HUES64 (cell line): Measurements from ENCODE around the gene PCSK5.

Experiments
- H3K27ac ChIP-seq: 2 replicates; pipeline ENCODE4 v1.7.0; 2013; ENCODE audit warnings: low read depth, low read length, inconsistent platforms
- H3K27me3 ChIP-seq: 2 replicates; pipeline ENCODE4 v1.6.1; 2013; ENCODE audit warnings: mild to moderate bottlenecking, low read length; ENCODE audit not compliant: insufficient read depth
- H3K36me3 ChIP-seq: 2 replicates; pipeline ENCODE4 v1.6.1; 2013; ENCODE audit warnings: mild to moderate bottlenecking, low read length; ENCODE audit not compliant: insufficient read depth
- H3K4me1 ChIP-seq: 2 replicates; pipeline ENCODE4 v1.6.1; 2013; ENCODE audit warnings: mild to moderate bottlenecking, low read length, moderate library complexity; ENCODE audit not compliant: insufficient read depth
- H3K4me3 ChIP-seq: 2 replicates; pipeline ENCODE4 v1.5.1; 2013; ENCODE audit warnings: mild to moderate bottlenecking, low read length, moderate library complexity
- H3K9ac ChIP-seq: 2 replicates; pipeline ENCODE4 v1.6.1; 2013; ENCODE audit warnings: mild to moderate bottlenecking, low read depth, low read length
- H3K9me3 ChIP-seq: 2 replicates; pipeline ENCODE4 v1.6.1; 2013; ENCODE audit warnings: low read depth, low read length; ENCODE audit not compliant: insufficient read depth
- WGBS: fragments of 150-250, 120-280 bp; methylation state at CpG from one replicate; pipeline ENCODE4 v1.1.7; 2013; ENCODE audit warnings: missing lambda C conversion rate; 5-methylcytosine and 5-hydroxymethylcytosine counted together

The PCSK5 gene

DNA sequence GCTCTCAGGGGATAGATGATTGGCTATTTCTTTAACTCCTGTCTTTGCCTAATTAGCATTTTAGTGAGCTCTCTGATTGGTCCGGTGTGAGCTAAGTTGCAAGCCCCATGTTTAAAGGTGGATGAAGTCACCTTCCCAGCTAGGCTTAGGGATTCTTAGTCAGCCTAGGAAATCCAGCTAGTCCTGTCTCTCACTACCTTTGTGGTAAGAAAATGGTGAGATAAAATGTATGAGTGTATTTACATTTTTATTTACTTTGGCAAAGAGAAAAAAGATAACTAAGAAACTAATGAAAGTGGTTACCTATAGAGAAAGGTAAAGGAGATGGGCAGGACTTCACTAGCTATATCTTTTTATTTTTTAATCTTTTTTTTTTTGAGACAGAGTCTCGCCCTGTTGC lies 357.0 kb downstream of the PCSK5 start:
- H3K4me3 ChIP-seq: no peak overlapping the region
- 100% methylated on average over 1 of the region's 2 CpGs for WGBS
- H3K9ac ChIP-seq: no peak overlapping the region
- no peaks in the 10 kb centered on the region for H3K27me3 ChIP-seq
- H3K27ac ChIP-seq: no peak overlapping the region
- no peaks in the 10 kb centered on the region for H3K4me1 ChIP-seq
- no peaks in the 10 kb centered on the region for H3K9me3 ChIP-seq
- no peaks in the 10 kb centered on the region for H3K36me3 ChIP-seq

DNA sequence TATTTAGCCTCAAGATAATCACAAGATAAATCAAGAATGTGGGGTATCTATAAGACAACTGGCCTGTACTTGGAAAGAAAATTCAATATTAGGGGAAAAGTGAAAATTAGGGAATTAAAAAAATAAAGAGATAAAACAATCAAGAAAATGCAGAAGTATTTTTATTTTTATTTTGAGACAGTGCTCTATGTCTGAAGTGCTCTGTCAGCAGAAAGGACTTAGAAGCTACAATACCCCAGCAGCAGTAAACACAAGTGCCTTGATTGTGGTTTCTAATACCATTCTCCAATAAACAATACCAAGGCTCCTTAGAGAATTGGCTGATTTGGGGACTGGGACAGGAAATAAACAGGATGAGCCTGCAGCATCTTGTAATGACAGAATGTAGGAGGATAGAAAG lies 358.8 kb downstream of the PCSK5 start:
- Histone ChIP-seq H3K9me3 (no peaks in the 10 kb centered on the region), H3K9ac (no peak overlapping the region), H3K4me1 (no peaks in the 10 kb centered on the region), H3K36me3 (no peaks in the 10 kb centered on the region), H3K27ac (no peak overlapping the region), H3K27me3 (no peaks in the 10 kb centered on the region), H3K4me3 (no peak overlapping the region)

DNA sequence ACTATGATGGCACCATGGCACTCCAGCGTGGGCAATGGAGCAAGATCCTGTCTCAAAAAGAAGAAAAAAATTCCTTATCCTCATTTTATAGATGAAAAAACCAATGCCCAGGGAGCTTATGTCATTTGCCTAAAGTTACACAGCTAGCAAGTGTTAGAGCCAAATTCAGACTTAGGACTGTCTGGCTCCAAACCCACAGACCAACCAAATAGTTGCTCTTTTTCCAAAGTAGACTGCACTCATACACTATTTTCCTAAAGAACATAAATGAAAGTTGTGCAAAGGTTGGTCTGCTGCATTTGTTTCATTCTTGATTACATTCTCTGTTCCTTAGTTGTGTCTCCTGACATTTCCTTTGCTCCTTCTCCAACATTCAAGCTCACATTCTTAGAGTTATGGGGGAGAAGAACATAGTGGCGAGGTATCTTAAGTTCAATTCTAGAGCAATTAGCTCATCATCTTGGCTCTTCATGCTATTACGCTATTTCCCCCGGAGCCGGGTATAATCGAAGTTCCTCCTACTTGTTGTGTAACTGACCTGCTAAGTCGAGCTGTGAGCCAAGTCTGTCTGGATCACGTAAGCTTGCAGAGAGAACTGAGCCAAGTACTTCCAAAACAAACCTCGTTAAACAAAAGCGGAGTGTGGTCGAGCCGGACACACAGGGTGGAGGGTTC lies 365.4 kb downstream of the PCSK5 start:
- WGBS: 95% methylated on average over 12 of the region's 12 CpGs
- H3K4me1 ChIP-seq: no peaks in the 10 kb centered on the region
- no peak overlapping the region for H3K9ac ChIP-seq
- no peaks in the 10 kb centered on the region for H3K36me3 ChIP-seq
- no peaks in the 10 kb centered on the region for H3K27me3 ChIP-seq
- H3K9me3 ChIP-seq: no peaks in the 10 kb centered on the region
- H3K4me3 ChIP-seq: no peak overlapping the region
- no peak overlapping the region for H3K27ac ChIP-seq

DNA sequence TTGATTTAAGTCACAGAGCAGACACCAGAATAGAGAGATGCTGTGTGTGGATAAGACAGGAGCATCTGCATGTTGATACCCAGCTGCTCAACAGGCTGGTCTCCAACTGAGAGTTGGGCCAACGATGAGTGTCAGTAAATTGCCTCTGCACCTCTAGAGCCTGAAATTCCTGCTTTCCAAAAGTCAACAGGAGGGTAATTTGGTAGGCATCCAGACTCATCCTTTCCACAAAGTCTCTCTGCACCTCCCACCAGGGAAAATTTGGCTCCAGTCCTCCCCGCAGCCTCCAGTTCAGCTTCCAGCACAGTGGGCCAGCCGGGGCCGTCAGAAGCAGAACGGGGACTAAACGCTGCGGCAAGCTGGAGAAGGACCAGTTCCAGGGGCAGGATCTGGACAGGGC lies 366.8 kb downstream of the PCSK5 start:
- Histone ChIP-seq H3K9me3 (no peaks in the 10 kb centered on the region), H3K4me1 (no peaks in the 10 kb centered on the region), H3K27ac (no peak overlapping the region), H3K36me3 (no peaks in the 10 kb centered on the region), H3K9ac (no peak overlapping the region), H3K4me3 (no peak overlapping the region), H3K27me3 (no peaks in the 10 kb centered on the region)
- 91% methylated on average over 7 of the region's 7 CpGs for WGBS

DNA sequence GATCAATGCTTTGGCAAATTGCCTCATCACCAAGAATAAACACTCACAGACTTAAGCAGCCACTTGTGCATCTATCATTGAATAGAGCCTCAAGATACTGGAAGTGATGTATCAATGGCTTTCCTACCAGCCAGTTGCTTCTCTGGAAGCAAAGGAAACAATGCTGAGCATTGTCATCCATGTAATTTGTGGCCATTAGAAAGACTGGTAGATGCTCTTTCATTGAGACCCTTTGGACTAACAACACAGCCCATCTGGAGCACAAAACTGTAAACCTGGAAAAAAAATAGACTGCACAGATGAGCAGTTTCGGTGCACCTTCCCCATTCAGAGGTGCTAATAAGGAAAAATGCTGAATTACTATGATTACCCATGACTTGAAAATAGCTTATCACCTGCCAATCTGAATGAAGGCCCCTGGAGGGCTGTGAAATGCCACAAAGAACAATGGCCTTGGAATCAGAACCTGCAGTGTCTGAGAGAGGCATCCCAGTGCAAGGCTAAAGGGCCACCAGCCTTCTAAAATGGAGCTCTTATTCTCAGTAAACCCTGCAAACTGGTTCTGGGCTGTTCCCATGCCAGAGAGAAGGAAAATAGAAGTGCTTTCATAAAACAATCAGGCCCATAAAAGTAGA lies 376.3 kb downstream of the PCSK5 start:
- Histone ChIP-seq H3K9me3 (no peaks in the 10 kb centered on the region; the same call in 1 of the 2 replicates), H3K9ac (no peak overlapping the region), H3K27me3 (no peaks in the 10 kb centered on the region), H3K4me1 (no peaks in the 10 kb centered on the region; the same call in 1 of the 2 replicates), H3K27ac (peak overlapping the region; percentile 15; the same call in 1 of the 2 replicates), H3K36me3 (no peaks in the 10 kb centered on the region), H3K4me3 (no peak overlapping the region)
- WGBS: 77% methylated on average over 1 of the region's 1 CpG

DNA sequence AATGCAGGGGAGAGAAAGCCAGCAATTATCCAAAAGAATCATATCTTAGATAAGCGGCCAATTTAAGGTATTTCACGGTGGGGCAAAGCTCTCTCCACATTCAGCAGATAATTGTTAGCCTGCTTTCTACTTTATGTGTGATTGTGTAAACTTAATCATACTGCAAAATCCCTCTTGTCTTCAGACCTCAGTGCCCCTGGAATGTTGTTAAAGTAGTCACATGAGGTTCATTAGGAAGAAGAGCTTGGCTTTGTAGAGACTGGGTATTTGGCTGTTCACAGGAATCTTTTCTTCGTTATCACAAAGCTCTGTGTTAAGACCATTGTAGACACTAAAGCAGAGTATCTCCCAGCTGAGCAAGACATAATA lies 376.8 kb downstream of the PCSK5 start:
- no peaks in the 10 kb centered on the region for H3K27me3 ChIP-seq
- peak overlapping the region; percentile 15; the same call in 1 of the 2 replicates for H3K27ac ChIP-seq
- H3K36me3 ChIP-seq: no peaks in the 10 kb centered on the region
- 92% methylated on average over 2 of the region's 3 CpGs for WGBS
- no peak overlapping the region for H3K4me3 ChIP-seq
- H3K4me1 ChIP-seq: no peaks in the 10 kb centered on the region; the same call in 1 of the 2 replicates
- no peak overlapping the region for H3K9ac ChIP-seq
- no peaks in the 10 kb centered on the region; the same call in 1 of the 2 replicates for H3K9me3 ChIP-seq

DNA sequence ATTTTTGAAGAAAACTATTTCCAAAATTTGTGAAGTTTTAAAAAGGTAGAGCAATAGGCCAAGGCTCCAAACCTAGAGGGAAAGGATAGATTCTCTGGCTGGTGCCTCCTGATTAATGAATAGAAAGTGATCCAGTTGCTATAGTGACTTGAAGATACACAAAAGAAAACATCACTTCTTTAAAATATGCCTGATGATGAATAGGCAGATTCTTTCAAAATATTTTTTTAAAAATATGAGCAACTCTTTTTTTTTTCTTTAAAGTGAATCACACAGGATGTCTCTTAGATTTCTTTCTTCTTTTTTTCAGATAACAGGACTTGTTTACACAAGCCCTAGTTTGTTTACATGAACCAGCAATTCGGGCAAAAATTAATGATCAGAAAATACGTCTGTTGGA lies 379.3 kb downstream of the PCSK5 start:
- no peaks in the 10 kb centered on the region for H3K36me3 ChIP-seq
- H3K4me3 ChIP-seq: no peak overlapping the region
- no peaks in the 10 kb centered on the region for H3K27me3 ChIP-seq
- WGBS: 89% methylated on average over 2 of the region's 2 CpGs
- H3K4me1 ChIP-seq: no peaks in the 10 kb centered on the region; the same call in 1 of the 2 replicates
- no peak overlapping the region for H3K9ac ChIP-seq
- no peaks in the 10 kb centered on the region for H3K9me3 ChIP-seq
- no peak overlapping the region for H3K27ac ChIP-seq

DNA sequence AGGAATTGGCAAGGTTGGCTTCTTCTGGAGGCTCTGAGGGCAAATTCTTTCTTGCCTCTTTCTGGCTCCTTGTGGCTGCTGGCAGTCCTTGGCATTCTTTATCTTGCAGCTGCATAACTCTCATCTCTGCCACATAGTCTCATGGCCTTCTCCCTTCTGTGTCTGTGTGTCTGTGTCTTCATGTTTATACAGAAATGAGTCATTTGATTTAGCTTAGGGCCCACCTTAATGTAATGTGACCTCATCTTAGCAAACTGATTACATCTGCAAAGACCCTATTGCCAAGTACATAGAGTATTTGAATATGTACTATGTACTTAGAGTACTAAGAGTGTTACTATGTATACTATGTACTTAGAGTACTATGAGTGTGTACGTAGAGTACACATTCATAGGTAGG lies 381.3 kb downstream of the PCSK5 start:
- Histone ChIP-seq H3K27ac (no peak overlapping the region), H3K9me3 (no peaks in the 10 kb centered on the region), H3K4me3 (no peak overlapping the region), H3K27me3 (no peaks in the 10 kb centered on the region), H3K4me1 (no peaks in the 10 kb centered on the region; the same call in 1 of the 2 replicates), H3K9ac (no peak overlapping the region), H3K36me3 (no peaks in the 10 kb centered on the region)
- 100% methylated on average over 1 of the region's 1 CpG for WGBS

DNA sequence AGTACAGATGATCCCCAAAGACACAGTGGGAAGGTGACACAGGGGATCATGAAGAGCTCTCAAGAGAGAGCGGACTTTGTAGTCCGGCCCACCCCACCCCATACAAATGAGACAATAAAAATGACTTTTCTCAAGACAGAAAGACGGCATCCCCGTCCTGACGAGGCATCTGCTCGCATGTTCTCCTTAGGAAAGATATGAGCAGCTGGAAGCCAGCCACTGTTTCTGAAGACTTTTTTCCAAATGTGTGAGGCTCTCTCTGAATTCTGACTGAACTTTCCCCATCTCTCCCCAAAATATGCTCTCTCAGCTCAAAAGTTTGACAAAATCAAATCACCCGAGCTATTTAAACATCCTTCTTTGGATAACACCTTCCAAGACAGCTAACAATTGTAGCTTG lies 398.6 kb downstream of the PCSK5 start:
- Histone ChIP-seq H3K27me3 (no peaks in the 10 kb centered on the region), H3K4me1 (no peaks in the 10 kb centered on the region), H3K9ac (no peak overlapping the region), H3K4me3 (no peak overlapping the region), H3K36me3 (no peaks in the 10 kb centered on the region), H3K27ac (no peak overlapping the region), H3K9me3 (no peaks in the 10 kb centered on the region)
- 93% methylated on average over 7 of the region's 7 CpGs for WGBS

DNA sequence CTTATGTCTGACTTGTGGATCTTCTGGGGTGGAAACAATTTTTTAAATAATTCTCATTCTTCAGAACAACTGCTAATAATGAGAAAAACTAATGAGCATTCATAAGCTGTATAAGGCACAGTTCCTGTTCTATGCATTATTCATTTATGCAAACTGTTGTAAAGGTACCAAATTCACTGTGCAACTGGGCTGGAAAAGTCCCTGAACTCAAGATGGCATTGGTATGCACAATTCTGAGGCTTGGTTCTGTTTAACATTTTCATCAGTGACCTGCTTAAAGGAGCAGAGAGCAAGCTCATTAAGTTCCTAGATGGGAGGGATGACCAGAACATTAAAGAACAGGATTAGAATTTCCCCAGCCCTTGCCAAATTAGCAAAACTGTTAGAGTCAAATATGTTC lies 399.2 kb downstream of the PCSK5 start:
- Histone ChIP-seq H3K27me3 (no peaks in the 10 kb centered on the region), H3K9ac (no peak overlapping the region), H3K4me3 (no peak overlapping the region), H3K36me3 (no peaks in the 10 kb centered on the region), H3K9me3 (no peaks in the 10 kb centered on the region), H3K27ac (no peak overlapping the region), H3K4me1 (no peaks in the 10 kb centered on the region)

DNA sequence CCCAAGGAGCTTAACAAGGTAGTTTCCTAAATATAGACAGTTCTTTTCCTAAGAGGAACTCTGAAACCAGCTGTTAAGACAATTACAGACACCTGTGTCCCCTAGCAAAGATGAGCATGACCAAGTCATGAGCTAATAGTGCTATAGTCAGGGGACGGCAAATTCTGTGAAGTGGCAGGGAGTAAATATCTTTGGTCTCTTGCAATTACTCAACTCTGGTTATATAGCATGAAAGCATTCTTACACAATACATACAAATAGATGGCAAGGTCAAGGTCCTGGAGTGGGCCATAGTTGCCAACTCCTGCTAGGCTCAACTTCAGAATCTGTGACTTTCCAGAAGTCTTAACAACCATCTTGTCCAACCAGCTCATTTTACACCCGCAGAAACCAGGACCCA lies 400.1 kb downstream of the PCSK5 start:
- no peaks in the 10 kb centered on the region for H3K9me3 ChIP-seq
- H3K36me3 ChIP-seq: no peaks in the 10 kb centered on the region
- H3K27ac ChIP-seq: no peak overlapping the region
- no peak overlapping the region for H3K9ac ChIP-seq
- H3K27me3 ChIP-seq: no peaks in the 10 kb centered on the region
- H3K4me3 ChIP-seq: no peak overlapping the region
- WGBS: 96% methylated on average over 1 of the region's 2 CpGs
- H3K4me1 ChIP-seq: no peaks in the 10 kb centered on the region

DNA sequence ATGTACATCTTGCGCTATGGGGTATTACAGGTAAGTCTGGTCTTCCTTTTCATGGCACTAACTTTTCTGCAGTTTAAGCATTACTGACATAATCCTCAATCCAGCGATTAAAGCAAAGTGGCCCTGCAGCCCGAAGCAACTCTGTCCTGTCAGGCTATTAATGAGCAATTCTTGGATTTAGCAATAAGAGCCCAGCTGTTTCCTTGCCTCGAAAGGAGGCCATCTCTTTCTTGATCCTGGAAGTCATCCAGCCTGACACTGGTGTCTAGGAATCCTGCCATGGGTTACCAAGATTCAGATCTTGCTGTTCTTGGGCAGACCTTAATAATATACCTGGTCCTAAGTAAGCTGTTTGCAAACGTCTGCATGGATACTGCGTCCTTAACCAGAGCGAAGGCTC lies 401.8 kb downstream of the PCSK5 start:
- Histone ChIP-seq H3K4me3 (no peak overlapping the region), H3K9ac (no peak overlapping the region), H3K27ac (no peak overlapping the region), H3K9me3 (no peaks in the 10 kb centered on the region), H3K27me3 (no peaks in the 10 kb centered on the region), H3K4me1 (no peaks in the 10 kb centered on the region), H3K36me3 (no peaks in the 10 kb centered on the region)
- WGBS: 96% methylated on average over 7 of the region's 7 CpGs
